GM12878 (cell line): ENCODE results near the gene CCDC61. TPM values are rescaled to one million over a fixed set of nuclear protein-coding genes. Genes with fewer than 3 reads are reported as not detected.

Experiments used
- GABPA ChIP-seq: IDR thresholded peaks from 2 replicates; pipeline ENCODE4 v1.6.1; 2014; ENCODE audit warnings: antibody characterized with exemption, low read depth, mild to moderate bottlenecking, inconsistent platforms
- HCFC1 ChIP-seq: fragments of 150-350 bp; IDR thresholded peaks from 2 replicates; pipeline ENCODE4 v1.6.1; 2014; ENCODE audit warnings: low read length
- HDAC2 ChIP-seq: fragments of 200-600 bp; sonication (generic); IDR thresholded peaks from 2 replicates; pipeline ENCODE4 v1.6.1; 2017
- HDAC6 ChIP-seq: fragments of 200-600 bp; sonication (generic); IDR thresholded peaks from one replicate; pipeline ENCODE4 v1.8.0; 2017; ENCODE audit warnings: antibody characterized with exemption; ENCODE audit not compliant: unreplicated experiment
- NFYB ChIP-seq: IDR thresholded peaks from 2 replicates; pipeline ENCODE4 v1.6.1; 2011; ENCODE audit warnings: low read depth, mild to moderate bottlenecking, low read length, improper control_type of control experiment, moderate library complexity; ENCODE audit not compliant: insufficient read depth
- PML ChIP-seq: IDR thresholded peaks from 2 replicates; pipeline ENCODE4 v1.6.1; 2012; ENCODE audit warnings: low read length, inconsistent platforms
- POLR2A ChIP-seq: IDR thresholded peaks from 2 replicates; pipeline ENCODE4 v1.6.1; 2011; ENCODE audit warnings: low read depth, mild to moderate bottlenecking, low read length
- RCOR1 ChIP-seq: conservative IDR thresholded peaks from 2 replicates; pipeline ENCODE4 v1.6.1; 2012; ENCODE audit warnings: low read depth, low read length, improper control_type of control experiment
- SP1 ChIP-seq: IDR thresholded peaks from one replicate; pipeline ENCODE4 v1.6.1; 2011; ENCODE audit warnings: low read depth, low read length
- TARDBP ChIP-seq: IDR thresholded peaks from 2 replicates; pipeline ENCODE4 v1.6.1; 2016; ENCODE audit warnings: borderline replicate concordance
- ZNF207 ChIP-seq: fragments of 450-650 bp; IDR thresholded peaks from 2 replicates; pipeline ENCODE4 v1.6.1; 2014; ENCODE audit warnings: antibody characterized with exemption, mild to moderate bottlenecking, borderline replicate concordance
- polyA plus RNA-seq, 11 experiments: library from polyadenylated mRNA; depleted of rRNA in 4 of 11; unstranded in 6 of 11; stranded (reverse) in 5 of 11; fragments of >200 nt; fragmentation: Nextera tagmentation in 4 of 11; fragmentation: Illumina TruSeq in 1 of 11; extraction: Ambion mirVana in 4 of 11; extraction: Trizol in 1 of 11; gene quantifications; 1 replicate in 1 of 11; 2 replicates in 10 of 11; pipeline versions ENCODE4 v1.2.1 to v1.2.3, GENCODE V29; 2011 to 2016; ENCODE audit warnings: inconsistent platforms in 2 of 11, missing spikeins in 2 of 11, low read depth in 1 of 11
- total RNA-seq, 4 experiments: library from RNA; depleted of rRNA in 3 of 4; stranded (reverse); fragments of >200 nt in 3 of 4; fragmentation: Illumina TruSeq in 1 of 4; extraction: Trizol in 1 of 4; gene quantifications; 2 replicates each; pipeline versions ENCODE4 v1.2.1 to v1.2.3, GENCODE V29; 2013 to 2021
- TF ChIP-seq, protein P1 (sequence below): IDR thresholded peaks from 2 replicates; pipeline ENCODE4 v1.6.1; 2011; ENCODE audit warnings: borderline replicate concordance, low read depth, mild to moderate bottlenecking, moderate library complexity, mixed read lengths, low read length; ENCODE audit not compliant: insufficient read depth; ENCODE audit errors: extremely low read length
- TF ChIP-seq, protein P2 (sequence below): IDR thresholded peaks from 2 replicates; pipeline ENCODE4 v1.6.1; 2012; ENCODE audit warnings: low read depth, low read length, improper control_type of control experiment
- TF ChIP-seq, protein P3 (sequence below): fragments of 450-650 bp; IDR thresholded peaks from 2 replicates; pipeline ENCODE4 v1.6.1; 2018; ENCODE audit warnings: borderline replicate concordance, mild to moderate bottlenecking; ENCODE audit not compliant: partially characterized antibody
- TF ChIP-seq, protein P4 (sequence below): fragments of 450-650 bp; formaldehyde crosslinking; IDR thresholded peaks from 2 replicates; pipeline ENCODE4 v1.5.0; 2022; ENCODE audit warnings: mild to moderate bottlenecking, missing genetic modification characterization
- TF ChIP-seq, protein P5 (sequence below): fragments of 450-650 bp; IDR thresholded peaks from 2 replicates; pipeline ENCODE4 v1.6.1; 2017; ENCODE audit warnings: low read depth, mild to moderate bottlenecking, moderate library complexity
- TF ChIP-seq, protein P6 (sequence below): fragments of 450-650 bp; IDR thresholded peaks from 2 replicates; pipeline ENCODE4 v1.6.1; 2016; ENCODE audit warnings: mild to moderate bottlenecking, moderate library complexity, borderline replicate concordance

CCDC61 gene
- total and polyA plus RNA-seq, 10 of the 15 experiments (the other 5 are each of a cell fraction or from before 2014, with no cell fraction given) = 0.27 to 27.1 (median 8.7) TPM

DNA sequence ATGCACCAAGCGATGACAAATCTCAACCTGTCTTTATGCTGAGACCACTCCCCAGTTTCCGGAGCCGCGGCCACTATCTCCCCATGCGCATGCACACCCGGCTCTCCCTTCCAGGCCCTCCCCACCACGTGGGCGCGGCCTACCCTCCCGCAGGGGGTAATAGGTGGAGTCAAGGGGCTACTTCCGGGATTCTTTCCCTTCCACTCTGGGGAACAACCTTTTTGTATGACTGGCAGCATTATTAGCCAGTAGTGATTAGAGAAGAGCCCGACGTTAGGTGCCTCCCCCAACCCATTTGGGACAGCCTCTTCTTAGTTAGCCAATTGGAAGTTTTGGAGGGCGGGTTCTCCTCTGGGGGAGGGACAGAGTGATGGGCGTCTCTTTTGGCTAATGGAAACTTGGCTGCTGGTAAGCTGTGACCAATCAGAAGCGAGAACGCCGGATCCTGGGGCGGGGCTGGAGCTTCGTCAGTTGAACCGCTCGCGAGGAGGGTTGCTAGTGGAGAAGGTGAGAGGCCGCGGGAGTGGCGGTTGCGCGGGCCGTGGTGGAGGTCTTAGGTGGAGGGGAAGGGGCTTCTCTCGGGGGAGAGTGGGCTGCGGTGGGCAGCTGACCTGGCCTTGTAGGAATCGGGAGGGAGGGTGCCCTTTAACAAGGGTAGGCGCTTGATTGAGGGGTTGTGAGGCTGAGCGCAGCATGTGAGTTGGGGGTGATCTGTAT, at the start of gene CCDC61 (continued):
- TF ChIP-seq, protein P1, sequence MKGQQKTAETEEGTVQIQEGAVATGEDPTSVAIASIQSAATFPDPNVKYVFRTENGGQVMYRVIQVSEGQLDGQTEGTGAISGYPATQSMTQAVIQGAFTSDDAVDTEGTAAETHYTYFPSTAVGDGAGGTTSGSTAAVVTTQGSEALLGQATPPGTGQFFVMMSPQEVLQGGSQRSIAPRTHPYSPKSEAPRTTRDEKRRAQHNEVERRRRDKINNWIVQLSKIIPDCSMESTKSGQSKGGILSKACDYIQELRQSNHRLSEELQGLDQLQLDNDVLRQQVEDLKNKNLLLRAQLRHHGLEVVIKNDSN = peak; percentile 83
- no peak for TF ChIP-seq RCOR1
- TF ChIP-seq POLR2A = peak; percentile 96
- peak; percentile 98 for TF ChIP-seq SP1
- TF ChIP-seq, protein P2, sequence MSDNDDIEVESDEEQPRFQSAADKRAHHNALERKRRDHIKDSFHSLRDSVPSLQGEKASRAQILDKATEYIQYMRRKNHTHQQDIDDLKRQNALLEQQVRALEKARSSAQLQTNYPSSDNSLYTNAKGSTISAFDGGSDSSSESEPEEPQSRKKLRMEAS = peak; percentile 94
- TF ChIP-seq HDAC2 = no peak
- TF ChIP-seq GABPA = peak; percentile 69
- TF ChIP-seq, protein P3, sequence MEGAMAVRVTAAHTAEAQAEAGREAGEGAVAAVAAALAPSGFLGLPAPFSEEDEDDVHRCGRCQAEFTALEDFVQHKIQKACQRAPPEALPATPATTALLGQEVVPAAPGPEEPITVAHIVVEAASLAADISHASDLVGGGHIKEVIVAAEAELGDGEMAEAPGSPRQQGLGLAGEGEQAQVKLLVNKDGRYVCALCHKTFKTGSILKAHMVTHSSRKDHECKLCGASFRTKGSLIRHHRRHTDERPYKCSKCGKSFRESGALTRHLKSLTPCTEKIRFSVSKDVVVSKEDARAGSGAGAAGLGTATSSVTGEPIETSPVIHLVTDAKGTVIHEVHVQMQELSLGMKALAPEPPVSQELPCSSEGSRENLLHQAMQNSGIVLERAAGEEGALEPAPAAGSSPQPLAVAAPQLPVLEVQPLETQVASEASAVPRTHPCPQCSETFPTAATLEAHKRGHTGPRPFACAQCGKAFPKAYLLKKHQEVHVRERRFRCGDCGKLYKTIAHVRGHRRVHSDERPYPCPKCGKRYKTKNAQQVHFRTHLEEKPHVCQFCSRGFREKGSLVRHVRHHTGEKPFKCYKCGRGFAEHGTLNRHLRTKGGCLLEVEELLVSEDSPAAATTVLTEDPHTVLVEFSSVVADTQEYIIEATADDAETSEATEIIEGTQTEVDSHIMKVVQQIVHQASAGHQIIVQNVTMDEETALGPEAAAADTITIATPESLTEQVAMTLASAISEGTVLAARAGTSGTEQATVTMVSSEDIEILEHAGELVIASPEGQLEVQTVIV = peak; percentile 97
- TF ChIP-seq, protein P4, sequence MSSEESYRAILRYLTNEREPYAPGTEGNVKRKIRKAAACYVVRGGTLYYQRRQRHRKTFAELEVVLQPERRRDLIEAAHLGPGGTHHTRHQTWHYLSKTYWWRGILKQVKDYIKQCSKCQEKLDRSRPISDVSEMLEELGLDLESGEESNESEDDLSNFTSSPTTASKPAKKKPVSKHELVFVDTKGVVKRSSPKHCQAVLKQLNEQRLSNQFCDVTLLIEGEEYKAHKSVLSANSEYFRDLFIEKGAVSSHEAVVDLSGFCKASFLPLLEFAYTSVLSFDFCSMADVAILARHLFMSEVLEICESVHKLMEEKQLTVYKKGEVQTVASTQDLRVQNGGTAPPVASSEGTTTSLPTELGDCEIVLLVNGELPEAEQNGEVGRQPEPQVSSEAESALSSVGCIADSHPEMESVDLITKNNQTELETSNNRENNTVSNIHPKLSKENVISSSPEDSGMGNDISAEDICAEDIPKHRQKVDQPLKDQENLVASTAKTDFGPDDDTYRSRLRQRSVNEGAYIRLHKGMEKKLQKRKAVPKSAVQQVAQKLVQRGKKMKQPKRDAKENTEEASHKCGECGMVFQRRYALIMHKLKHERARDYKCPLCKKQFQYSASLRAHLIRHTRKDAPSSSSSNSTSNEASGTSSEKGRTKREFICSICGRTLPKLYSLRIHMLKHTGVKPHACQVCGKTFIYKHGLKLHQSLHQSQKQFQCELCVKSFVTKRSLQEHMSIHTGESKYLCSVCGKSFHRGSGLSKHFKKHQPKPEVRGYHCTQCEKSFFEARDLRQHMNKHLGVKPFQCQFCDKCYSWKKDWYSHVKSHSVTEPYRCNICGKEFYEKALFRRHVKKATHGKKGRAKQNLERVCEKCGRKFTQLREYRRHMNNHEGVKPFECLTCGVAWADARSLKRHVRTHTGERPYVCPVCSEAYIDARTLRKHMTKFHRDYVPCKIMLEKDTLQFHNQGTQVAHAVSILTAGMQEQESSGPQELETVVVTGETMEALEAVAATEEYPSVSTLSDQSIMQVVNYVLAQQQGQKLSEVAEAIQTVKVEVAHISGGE (CRISPR knock-in tag) = no peak
- peak; percentile 71; the same call in 1 of the 2 replicates for TF ChIP-seq PML
- peak; percentile 89 for TF ChIP-seq NFYB
- no peak for TF ChIP-seq HDAC6
- TF ChIP-seq HCFC1 = peak; percentile 18; the same call in 1 of the 2 replicates
- TF ChIP-seq, protein P5, sequence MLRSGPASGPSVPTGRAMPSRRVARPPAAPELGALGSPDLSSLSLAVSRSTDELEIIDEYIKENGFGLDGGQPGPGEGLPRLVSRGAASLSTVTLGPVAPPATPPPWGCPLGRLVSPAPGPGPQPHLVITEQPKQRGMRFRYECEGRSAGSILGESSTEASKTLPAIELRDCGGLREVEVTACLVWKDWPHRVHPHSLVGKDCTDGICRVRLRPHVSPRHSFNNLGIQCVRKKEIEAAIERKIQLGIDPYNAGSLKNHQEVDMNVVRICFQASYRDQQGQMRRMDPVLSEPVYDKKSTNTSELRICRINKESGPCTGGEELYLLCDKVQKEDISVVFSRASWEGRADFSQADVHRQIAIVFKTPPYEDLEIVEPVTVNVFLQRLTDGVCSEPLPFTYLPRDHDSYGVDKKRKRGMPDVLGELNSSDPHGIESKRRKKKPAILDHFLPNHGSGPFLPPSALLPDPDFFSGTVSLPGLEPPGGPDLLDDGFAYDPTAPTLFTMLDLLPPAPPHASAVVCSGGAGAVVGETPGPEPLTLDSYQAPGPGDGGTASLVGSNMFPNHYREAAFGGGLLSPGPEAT = no peak
- TF ChIP-seq ZNF207 = no peak
- TF ChIP-seq, protein P6, sequence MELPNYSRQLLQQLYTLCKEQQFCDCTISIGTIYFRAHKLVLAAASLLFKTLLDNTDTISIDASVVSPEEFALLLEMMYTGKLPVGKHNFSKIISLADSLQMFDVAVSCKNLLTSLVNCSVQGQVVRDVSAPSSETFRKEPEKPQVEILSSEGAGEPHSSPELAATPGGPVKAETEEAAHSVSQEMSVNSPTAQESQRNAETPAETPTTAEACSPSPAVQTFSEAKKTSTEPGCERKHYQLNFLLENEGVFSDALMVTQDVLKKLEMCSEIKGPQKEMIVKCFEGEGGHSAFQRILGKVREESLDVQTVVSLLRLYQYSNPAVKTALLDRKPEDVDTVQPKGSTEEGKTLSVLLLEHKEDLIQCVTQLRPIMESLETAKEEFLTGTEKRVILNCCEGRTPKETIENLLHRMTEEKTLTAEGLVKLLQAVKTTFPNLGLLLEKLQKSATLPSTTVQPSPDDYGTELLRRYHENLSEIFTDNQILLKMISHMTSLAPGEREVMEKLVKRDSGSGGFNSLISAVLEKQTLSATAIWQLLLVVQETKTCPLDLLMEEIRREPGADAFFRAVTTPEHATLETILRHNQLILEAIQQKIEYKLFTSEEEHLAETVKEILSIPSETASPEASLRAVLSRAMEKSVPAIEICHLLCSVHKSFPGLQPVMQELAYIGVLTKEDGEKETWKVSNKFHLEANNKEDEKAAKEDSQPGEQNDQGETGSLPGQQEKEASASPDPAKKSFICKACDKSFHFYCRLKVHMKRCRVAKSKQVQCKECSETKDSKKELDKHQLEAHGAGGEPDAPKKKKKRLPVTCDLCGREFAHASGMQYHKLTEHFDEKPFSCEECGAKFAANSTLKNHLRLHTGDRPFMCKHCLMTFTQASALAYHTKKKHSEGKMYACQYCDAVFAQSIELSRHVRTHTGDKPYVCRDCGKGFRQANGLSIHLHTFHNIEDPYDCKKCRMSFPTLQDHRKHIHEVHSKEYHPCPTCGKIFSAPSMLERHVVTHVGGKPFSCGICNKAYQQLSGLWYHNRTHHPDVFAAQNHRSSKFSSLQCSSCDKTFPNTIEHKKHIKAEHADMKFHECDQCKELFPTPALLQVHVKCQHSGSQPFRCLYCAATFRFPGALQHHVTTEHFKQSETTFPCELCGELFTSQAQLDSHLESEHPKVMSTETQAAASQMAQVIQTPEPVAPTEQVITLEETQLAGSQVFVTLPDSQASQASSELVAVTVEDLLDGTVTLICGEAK = peak; percentile 74; the same call in 1 of the 2 replicates
- TF ChIP-seq TARDBP = no peak
